ENCODE results near the gene UNK.
"Not testable (repeated sequence)": the region's sequence is repeated elsewhere in the genome, so short reads cannot be mapped to it uniquely, and the experiment has no call there.

Gene UNK

GRCh38 chr17:75855310-75856061 is 70.9 kb downstream of the UNK start, which contains the start of gene WBP2:
WBP2 (minus strand) TSS chr17:75855335; CDS start chr17:75855297, 38 bp downstream.
- peak; percentile 99 to 100 (median 100) for DNase-seq

DNA sequence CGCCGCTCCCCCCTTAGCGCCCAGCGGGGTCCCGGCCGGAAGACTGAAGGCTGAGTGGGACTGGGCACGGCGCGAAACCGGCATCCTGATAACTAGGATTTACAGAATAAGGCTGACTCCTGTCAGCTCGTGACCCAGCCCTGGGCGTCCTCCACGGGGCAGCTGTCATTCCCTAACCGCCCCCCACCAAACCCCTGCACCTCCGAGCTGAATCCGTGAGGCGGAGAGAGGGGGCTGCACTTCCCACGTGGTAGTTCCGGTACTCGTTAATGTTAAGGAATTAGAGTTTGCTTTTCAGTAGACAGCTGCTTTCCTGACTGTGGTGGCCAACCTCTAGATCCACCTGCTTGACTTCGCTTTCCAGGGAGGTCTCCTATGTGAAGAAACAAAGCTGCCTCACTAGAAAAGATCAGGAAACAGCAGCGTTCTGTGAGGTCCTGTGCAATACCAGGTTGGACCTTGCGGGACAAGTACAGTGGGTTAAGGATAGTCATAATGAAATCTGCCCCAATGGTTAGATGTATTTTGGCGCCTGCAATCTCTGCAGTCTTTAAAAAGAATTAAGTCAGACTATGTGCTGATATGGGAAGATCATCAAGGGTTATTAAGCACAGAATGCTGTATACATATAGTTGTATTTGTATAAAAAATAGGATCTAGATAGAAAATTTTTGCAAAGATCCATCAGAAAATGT is 71.6 kb downstream of the UNK start:
- DNase-seq, result peak in 1 of 3 donors; percentile 30

DNA sequence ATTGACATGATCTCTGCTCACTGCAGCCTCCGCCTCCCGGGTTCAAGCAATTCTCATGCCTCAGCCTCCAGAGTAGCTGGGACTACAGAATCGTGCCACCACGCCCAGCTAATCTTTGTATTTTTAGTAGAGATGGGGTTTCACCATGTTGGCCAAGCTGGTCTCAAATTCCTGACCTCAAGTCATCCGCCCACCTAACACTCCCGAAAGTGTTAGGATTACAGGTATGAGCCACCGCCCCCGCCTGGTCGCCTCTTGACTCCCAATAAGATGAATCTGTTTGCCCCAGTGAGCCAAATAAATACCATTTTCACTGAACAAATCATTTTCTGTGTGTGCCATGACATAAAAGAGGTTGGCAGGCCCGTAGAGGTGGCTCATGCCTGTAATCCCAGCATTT is 74.8 kb downstream of the UNK start:
- not testable (repeated sequence) for DNase-seq

- no peak for DNase-seq
Measured at GRCh38 chr17:75861927-75862317, 77.3 kb downstream of the UNK start.

GRCh38 chr17:75864448-75864871 is 79.9 kb downstream of the UNK start:
- DNase-seq, result peak in 2 of 3 donors; percentile 35 to 41

DNA sequence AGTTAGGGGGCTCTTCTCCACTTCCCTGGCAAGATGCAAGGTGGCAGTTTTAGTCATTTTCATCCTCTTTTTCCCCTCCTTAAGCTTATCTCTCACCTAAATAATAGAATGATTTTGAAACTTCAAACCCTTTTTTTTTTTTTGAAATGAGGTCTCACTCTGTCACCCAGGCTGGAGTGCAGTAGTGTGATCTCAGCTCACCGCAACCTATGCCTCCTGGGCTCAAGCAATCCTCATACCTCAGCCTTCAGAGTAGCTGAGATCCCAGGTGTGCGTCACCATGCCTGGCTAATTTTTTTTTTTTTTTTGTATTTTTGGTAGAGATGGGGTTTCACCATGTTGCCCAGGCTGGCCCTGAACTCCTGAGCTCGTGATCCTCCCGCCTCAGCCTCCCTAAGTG is 80.3 kb downstream of the UNK start:
- not testable (repeated sequence) for DNase-seq

DNA sequence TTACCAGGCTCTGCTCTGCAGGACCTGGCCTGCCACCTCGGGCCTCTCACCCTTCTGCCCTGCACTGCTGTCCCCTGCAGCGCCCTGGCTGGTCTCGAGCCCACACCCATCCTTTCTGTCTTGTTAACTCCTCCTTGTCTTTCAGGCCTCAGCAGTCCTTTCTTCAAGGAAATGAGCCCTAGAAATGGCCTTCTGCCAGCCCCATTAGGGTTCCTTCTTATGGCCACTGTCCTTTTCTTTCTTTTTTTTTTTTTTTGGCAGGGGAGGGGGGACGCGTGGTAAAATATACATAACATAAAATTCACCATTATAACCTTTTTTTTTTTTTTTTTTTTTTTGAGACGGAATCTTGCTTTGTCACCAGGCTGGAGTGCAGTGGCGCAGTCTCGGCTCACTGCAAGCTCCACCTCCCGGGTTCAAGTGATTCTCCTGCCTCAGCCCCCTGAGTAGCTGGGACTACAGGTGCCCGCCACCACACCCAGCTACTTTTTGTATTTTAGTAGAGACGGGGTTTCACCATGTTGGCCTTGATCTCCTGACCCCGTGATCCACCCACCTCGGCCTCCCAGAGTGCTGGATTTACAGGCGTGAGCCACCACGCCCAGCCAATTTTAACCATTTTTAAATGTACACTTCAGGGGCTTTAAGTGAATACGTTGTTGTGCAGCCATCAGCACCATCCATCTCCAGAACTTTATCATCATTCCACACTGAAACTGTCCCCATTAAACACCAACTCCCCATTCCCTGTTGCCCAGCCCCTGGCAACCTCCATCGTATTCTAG is 81.0 kb downstream of the UNK start:
- not testable (repeated sequence) for DNase-seq

DNA sequence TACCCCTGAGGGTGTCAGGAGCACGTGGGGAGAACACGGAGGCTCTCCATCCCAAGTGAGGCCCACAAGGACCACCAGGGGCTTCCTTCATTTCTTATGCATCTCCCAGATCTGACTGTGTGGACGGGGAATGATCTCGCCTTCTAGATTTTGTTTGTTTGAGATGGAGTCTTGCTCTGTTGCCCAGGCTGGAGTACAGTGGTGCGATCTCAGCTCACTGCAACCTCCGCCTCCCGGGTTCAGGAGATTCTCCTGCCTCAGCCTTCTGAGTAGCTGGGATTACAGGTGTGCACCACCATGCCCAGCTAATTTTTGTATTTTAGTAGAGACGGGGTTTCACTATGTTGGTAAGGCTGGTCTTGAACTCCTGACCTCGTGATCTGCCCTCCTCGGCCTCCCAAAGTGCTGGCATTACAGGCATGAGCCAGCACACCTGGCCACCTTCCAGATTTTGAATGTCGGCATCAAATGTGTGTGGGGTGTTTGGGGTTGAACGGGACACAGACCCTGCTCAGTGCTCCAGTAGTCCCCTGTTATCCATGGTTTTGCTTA is 84.2 kb downstream of the UNK start:
- not testable (repeated sequence) for DNase-seq

DNA sequence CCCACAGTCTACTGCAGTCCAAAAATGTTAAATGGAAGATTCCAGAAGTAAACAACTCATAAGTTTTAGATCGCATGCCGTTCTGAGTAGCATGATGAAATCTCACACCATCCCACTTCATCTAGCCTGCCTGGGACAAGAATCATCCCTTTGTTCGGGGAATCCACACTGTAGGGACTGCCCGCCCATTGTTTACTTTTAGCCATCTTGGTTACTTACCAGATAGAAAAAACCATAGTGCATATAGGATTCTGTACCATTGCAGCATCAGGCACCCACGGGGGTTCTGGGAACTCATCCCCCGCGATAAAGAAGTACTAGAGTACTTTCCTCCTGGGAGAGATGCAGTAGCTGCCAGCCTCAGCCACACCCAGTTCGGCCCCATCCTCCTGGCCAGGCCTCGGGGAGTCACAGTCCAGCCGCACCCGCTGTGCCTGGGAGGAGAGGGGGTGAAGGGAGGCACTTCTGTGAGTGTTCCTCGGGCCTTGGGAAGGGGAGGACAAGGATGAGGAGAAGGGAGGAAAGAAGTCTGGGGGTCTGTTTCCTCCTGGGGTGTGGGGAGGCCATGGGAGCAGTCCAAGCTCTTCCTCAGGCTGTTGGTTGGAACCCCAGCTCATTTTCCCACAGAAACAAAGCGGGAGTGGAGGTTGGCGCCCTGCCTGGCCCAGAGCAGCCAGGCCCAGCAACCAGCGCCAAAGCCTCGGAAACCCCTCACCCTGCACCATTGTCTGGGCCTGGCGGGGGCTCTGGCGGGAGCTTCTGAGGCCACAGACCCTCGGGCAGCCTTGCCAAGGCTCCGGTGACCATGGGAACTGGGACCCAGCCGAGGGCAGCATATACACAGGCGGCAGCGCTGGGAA is 84.9 kb downstream of the UNK start:
- DNase-seq, result no peak

DNA sequence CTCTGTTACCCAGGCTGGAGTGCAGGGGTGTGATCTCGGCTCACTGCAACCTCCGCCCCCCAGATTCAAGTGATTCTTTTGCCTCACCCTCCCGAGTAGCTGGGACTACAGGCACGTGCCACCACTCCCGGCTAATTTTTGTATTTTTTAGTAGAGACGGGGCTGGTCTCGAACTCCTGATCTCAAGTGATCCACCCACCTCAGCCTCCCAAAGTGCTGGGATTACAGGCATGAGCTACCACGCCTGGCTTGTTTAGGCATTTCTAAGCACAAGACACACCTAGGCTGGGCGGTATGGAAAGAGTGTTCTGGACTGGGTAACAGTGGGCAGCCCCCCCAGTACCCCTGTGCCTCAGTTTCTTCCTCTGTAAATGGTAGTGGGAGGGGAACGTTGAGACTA is 85.6 kb downstream of the UNK start:
- not testable (repeated sequence) for DNase-seq

DNA sequence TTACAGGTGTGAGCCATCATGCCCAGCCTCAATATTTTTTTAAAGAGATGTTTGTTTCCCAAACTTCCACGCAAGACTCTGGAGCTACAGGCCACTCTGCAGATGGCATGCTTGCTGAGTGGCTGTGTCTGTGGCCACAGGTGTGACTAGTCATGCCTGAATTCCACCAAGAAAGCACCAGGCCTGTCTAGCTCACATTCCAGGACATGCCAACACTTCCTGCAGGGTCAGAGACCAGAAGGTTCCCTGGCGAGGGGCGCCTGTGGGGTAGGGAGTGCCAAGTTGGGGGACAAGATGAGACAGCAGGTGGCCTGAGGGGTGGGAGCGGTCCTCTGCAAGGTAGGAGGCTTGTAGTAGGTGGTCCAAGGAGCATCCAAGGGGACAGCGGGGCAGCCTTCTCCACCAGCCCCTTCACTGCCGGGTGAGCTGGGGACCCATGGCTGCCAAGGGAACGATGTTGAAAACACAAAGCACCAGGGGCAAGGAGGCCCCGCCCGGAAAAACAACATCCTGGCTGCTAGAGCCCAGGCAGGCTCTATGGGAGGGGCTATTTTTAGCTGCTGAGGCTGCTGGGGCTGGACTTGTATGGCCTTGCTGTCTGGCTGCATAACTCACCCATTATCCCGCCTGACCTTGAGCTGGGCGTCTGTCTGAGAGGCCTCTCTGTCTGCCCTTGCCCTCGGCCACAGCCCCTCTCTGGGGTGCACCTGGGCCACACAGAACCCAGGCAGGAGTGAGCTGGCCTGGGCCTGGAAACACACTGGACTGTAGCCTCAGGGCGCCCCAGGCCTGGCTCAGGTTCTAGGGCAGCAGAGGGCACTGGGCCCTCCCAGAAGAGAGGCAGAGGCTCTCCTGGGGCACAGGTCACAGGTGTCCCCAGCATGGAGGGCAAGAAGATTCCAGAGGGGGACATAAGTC is 88.1 kb downstream of the UNK start:
- DNase-seq, result no peak

DNA sequence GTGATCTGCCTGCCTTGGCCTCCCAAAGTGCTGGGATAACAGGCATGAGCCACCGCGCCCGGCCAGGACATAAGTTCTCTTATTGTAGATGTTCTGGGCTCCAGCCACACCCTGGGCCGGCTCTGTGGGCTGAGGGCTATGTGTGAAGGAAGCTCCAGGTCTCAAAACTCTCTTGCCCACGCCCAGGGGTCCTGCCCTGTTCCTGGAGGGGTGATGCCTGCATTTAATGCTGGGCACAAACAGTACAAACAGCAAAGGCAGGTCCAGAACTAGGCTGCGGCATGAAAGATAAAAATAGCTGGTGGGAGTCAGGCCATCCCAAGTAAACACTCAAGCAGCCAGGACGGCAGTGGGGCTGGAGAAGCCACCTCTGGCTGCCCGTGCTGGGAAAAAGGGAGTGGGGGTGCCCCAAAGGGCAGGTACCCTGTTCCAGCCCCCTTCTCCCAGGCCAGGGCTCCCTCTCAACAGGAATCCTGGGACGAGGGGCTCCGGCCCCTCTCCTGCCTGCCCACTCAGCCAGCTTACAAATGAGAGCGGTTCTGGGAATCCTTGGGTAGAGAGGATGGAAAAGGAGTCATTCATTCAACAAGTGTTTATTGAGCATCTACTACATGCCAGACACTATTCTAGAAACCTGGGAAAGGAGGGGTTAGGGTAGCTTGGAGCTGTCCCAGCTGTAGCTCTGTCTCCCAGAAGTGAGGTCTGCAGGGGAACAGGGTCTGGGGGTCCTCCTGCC is 89.1 kb downstream of the UNK start:
- no peak for DNase-seq

- no peak for DNase-seq
Measured at GRCh38 chr17:75874323-75875181, 89.9 kb downstream of the UNK start.
